Heart left ventricle (tissue), 13 donors: ENCODE data around the gene ING4.

ENCODE experiments used
- POLR2A ChIP-seq, 2 donors: fragments of 450-650 bp; IDR thresholded peaks; one replicate each; pipeline ENCODE4 v1.6.1; 2017; ENCODE audit warnings: antibody characterized with exemption in 2 of 2, mild to moderate bottlenecking in 2 of 2, moderate library complexity in 2 of 2
- TF ChIP-seq, protein P1 (sequence below), 12 donors: fragments of 200-600 bp; sonication (generic) in 4 of 12; IDR thresholded peaks; one replicate each; pipeline versions ENCODE4 v1.5.0 to v1.8.0; 2018 to 2022; ENCODE audit warnings: antibody characterized with exemption in 12 of 12, mild to moderate bottlenecking in 5 of 12
- donor health status: ischemic (EF 13 %, LVEDD 7.1; RV severe dilation, severe dysfunction).
- donor health status: DM: no; HTN: yes; CAD: no.
- donor health status: DM: no; HTN: no; CAD: no.
- donor health status: ischemic (EF 25% LVEDD 6.9; RV normal size, moderate dysfunction).
- donor health status: ischemic (EF 25% LVEDD 5.7; RV mildly dilated, moderate dysfunction).
- donor health status: ischemic (EF 35%, LVEDD 5.7; RV mildly dilated, moderate dysfunction).
- donor health status: nonischemic (EF 11% LVEDD 7.7; RV severe dilation, severe dysfunction).
- donor health status: DM: yes; HTN: yes; CAD: no.
- donor health status: PGD.
- donor health status: ischemic (EF 29% LVEDD 5.4; RV normal size, mild dysfunction).
- donor health status: nonischemic (EF 23%, LVEDD 6.1; RV moderate dilation, normal function).

DNA sequence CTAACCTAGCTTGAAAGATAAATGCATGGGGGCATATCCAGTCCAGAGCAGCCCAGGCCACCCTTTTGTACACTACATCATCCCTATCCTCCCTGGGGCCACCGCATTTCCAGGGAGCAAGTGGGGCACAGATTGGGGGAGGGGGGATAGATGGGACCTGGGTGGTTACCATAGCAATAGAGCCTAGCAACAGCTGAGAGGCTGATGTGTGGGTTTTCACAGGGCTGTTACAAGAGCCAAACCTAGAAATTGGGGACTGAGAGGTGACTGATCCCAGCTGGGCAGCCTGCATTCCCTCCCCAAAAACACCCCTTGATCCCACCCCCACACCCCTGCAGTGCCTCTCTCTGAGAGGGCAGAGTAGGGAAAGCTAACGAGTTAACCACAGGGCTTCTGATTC lies 30.0 kb upstream of the ING4 start:
- no peak for TF ChIP-seq POLR2A (IDR thresholded peaks at IDR 0.05)
- TF ChIP-seq, protein P1, sequence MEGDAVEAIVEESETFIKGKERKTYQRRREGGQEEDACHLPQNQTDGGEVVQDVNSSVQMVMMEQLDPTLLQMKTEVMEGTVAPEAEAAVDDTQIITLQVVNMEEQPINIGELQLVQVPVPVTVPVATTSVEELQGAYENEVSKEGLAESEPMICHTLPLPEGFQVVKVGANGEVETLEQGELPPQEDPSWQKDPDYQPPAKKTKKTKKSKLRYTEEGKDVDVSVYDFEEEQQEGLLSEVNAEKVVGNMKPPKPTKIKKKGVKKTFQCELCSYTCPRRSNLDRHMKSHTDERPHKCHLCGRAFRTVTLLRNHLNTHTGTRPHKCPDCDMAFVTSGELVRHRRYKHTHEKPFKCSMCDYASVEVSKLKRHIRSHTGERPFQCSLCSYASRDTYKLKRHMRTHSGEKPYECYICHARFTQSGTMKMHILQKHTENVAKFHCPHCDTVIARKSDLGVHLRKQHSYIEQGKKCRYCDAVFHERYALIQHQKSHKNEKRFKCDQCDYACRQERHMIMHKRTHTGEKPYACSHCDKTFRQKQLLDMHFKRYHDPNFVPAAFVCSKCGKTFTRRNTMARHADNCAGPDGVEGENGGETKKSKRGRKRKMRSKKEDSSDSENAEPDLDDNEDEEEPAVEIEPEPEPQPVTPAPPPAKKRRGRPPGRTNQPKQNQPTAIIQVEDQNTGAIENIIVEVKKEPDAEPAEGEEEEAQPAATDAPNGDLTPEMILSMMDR (IDR thresholded peaks at IDR 0.05), result no peak
